GM19397 (cell line): ENCODE results near the gene SPSB1.

Experiments used
- ATAC-seq: cut with Tn5 transposase; IDR thresholded peaks from one replicate; pipeline ENCODE4 v1.9.1; 2021; ENCODE audit warnings: mild to moderate bottlenecking, moderate library complexity; ENCODE audit not compliant: unreplicated experiment

SPSB1 gene

DNA sequence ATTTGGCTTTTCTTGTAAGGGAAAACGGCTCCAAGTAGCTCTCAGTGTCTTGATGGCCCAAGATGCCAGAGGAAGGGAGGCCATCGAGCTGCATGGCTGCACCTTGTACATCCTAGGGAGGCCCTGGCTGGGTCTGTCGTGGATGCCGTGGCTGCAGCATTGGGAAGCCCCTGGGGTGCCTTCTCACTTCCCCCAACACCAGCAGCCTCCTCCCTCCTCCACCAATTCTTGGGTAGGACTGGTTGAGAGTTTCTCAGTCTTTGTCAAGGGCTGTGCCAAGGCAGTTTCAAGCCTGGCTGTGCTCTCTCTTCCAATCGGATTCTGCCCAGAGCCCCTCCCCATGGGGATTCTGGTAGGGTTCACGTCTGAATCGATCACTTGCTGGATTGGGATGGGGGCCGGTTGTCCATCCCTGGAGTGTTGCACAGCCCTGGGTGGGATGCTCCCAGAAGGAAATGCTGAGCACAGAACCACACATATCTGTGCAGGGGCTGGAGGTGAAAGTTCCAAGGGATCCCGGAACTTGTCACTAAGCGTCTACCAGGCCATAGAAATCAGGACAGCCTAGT lies 14.0 kb upstream of the SPSB1 start:
- no peak for ATAC-seq

- ATAC-seq, result no peak
Measured at GRCh38 chr1:9279172-9279840, 13.4 kb upstream of the SPSB1 start.

DNA sequence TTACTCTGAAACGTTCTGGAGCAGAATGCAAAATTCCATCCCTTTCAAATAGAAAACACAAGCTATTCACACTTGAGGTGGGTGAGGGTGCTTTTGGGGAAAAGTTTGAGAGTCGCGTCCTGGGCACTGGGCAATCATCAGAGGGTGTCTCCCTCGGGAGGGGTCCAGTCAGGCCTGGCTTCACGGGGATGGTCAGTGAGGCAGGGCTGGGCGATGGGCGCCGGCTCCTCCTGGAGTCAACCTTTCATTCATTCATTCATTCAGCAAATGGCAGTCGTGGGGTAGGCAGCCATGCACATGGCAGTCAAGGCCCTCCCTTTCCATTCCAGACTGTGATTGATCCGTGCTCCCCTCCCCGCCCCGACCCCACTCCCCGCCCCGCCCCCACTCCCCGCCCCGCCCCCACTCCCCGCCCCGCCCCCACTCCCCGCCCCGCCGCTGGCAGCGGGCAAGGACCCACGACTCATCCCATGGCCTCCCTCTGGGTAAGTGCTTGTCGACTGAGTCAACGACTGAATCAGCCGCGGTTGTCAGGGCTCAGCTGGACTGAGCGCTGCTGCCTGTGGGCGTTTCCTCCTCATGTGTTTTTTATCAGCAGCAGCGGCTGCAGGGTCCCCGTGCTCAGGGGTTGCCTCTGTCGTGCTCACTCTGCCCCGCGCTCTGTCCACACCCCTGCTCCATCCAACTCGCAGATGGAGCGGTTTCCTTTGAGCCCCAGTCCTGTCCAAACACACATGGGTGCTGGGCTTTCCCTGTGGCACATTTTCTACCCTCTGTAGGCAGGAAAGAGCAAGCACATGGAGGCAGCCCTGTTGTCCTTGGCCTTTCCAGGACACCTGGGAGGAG lies 12.5 kb upstream of the SPSB1 start:
- no peak for ATAC-seq

DNA sequence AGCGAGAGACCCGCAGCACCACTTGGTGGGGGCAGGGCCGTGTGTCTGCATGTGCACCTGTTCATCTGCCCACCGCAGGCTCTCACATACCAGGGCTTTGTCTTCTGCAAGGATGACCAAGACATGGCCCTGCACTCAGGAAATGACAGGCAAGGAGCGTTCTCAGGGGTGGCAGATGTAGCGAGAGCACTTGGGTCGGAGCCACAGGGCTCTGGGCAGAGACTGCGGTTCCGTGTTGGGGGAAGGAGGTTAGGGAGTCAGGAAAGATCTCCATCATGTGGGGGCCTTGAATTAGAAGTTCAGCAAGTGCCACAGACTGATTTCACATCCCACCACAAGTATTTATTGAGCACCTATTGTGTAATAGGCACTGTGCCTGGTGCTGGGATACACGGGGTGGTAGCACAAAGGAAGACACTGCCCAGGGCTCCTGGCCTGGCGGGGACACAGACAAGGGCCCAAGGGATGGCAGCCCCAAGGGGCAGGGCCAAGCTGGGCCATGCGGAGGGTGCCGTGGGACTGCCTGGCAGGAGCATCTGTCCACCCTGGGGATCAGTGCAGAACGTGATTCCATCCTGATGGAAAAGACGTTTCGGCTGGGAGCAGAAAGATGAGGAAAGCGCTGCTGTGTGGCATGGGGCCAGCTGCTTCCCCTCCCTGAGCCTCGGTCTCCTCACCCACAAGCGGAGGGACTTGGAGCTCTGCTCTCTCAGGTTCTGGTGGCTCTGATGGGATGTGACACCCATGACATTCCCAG lies 11.4 kb upstream of the SPSB1 start:
- no peak for ATAC-seq

GRCh38 chr1:9281908-9282695 lies 10.6 kb upstream of the SPSB1 start:
- no peak for ATAC-seq

- ATAC-seq, result no peak
Measured at GRCh38 chr1:9282696-9282955, 10.1 kb upstream of the SPSB1 start.

DNA sequence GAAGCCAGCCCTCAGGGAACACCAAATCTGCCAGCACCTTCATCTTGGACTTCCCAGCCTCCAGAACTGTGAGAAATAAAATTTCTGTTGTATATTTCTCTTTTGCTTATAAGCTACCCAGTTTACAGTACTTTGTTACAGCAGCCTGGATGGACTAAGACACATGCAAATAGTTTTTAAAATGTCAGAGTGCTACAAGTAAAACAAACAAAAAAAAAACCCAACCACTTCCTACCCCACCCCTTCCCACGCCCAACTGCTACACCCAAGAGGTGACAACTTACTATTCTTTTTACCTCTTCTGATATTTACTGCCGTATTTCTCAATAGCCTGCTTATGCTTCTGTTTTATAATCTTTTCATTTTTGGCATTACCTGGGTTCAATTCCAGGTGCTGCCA lies 8.6 kb upstream of the SPSB1 start:
- ATAC-seq, result no peak

- ATAC-seq, result no peak
Measured at GRCh38 chr1:9286556-9286955, 6.1 kb upstream of the SPSB1 start.

GRCh38 chr1:9289090-9289534 lies 3.6 kb upstream of the SPSB1 start:
- no peak for ATAC-seq

DNA sequence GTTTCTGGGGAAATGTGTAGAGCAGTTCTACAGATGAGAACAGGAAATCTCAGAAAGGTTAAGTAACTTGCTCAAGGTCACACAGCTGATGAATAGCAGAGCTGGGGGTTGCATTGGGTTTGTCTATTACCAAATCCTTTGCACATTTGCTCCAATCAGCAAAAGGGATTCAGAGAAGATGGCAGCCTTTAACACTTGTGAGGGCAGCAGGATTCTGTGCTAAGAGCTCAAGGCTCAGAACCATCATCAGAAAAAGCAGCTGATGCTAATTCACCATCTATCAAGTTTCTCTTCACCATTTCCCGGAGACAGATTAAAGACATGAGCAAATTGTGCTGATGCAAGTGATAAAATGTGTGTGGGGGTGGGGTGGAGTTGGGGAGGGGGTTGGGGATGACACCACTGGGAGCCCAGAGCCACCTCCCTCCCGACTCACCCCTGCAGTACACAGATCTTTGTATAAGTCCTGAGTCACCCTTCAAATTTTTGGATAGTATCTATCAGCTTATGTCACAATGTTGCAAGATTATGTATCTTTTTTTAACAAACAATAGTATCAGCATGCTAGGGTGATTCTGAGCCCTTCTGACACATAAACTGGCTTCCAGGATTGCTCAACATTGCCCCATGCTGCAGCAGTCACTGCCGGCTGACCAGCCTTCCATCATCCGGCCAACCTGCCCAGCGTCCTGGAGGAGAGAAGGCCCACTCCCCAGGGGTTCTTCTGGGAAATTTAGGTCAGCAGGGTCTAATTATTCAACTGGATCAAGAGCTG lies 2.8 kb upstream of the SPSB1 start:
- ATAC-seq, result no peak

GRCh38 chr1:9291914-9292360 lies 757 bp upstream of the SPSB1 start:
- ATAC-seq, result no peak

DNA sequence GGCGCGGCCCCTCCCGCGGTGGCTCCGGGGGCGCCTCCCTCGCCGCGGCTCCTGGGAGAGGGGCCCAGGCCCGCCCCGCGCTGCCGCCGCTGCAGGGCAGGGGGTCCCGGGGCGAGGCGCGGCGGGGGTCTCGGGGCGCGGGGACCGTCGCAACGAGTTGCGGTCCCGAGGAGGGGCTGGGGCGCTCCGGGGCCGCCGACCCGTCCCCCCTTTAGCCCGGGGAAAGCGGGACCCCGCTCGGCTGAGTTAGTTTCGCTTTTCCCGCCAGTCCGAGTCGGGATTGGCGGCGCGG lies 493 bp downstream of the SPSB1 start:
- no peak for ATAC-seq

GRCh38 chr1:9293533-9294404 lies 1.1 kb downstream of the SPSB1 start:
- no peak for ATAC-seq

DNA sequence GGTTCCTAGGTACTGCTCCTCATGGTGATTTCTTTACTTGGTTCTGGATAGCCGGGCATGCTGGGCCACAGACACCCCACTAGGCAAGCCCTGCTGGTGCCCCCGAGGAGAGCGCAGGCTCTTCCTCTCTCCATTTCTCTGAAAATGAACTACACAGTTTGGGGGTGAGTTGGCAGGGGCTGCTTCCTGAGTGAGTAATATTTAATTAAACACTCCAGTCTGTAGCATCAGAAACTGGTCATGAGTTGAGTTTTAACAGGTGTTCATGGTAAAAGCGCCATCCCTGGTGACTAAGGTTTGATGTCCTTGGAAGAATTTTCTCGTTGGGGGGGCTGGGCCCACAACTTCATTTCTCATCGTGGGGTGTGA lies 1.7 kb downstream of the SPSB1 start:
- no peak for ATAC-seq

GRCh38 chr1:9294910-9295636 lies 2.4 kb downstream of the SPSB1 start:
- ATAC-seq, result no peak

DNA sequence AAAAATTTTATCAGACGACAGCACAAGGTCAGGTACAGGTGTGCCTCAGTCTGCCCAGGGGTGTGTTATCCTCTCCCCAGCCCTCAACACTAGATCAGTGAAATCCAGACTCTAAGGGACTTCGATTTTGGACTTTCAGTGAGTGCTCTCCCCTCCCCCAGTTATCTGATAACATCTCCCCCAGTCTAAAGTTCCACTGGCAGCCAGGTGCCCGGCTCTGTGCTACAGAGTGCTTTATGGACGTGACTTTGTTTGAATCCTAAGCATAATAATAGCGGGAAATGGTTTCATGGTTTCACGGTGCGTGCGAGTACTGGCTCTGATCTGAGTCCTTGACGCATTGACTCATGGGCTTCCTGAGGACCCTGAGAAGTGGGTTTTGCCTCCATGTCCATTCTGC lies 3.2 kb downstream of the SPSB1 start:
- no peak for ATAC-seq

- ATAC-seq, result no peak
Measured at GRCh38 chr1:9296850-9297249, 4.2 kb downstream of the SPSB1 start.

DNA sequence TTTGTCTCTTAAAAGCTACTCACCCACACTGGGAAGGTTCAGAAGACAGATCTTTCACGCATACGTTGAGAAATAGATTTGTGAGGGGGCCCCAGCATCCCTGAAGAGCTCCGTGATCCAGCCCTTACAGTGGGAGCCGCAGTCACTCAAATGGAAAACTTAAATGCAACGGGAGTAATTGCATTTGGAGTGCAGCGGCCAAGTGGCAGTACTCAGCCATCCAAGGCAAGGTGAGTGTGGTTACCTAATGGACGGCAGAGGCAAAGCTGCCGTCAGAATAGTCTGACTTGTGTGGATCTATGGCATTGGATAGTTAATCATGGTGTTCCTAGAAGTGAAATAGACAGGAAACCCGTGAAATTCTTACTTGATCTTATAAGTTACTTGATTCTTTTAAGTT lies 5.1 kb downstream of the SPSB1 start:
- no peak for ATAC-seq

DNA sequence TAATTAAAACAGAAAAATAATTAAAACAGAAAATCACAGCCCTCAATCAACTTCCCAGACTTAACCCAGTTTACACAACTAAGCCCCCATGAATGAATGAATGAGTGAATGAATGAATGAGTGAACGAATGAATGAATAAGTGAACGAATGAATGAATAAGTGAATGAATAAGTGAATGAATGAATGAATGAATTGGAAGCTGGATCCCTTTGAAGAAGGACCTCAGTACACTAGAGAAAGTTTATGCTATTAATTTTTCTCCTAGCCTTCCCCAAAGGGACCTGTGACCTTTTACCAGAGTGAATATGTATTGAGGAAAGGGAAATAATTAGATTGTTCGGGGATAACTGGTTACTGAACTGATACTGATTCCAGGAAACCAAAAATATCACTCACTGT lies 5.6 kb downstream of the SPSB1 start:
- no peak for ATAC-seq
